Neural progenitor cell (in vitro differentiated cells): ENCODE data around the gene ZNF20.

Experiments used
- CTCF ChIP-seq: fragments of 200-600 bp; sonication (generic); IDR thresholded peaks from 2 replicates; pipeline ENCODE4 v1.5.1; 2017; ENCODE audit warnings: antibody characterized with exemption, mild to moderate bottlenecking
- EZH2 ChIP-seq: fragments of 200-600 bp; sonication (generic); IDR thresholded peaks from 2 replicates; pipeline ENCODE4 v1.6.1; 2017; ENCODE audit warnings: antibody characterized with exemption, mild to moderate bottlenecking, moderate library complexity
- EZH2phosphoT487 ChIP-seq: fragments of 200-600 bp; sonication (generic); IDR thresholded peaks from 2 replicates; pipeline ENCODE4 v1.6.1; 2017; ENCODE audit warnings: antibody characterized with exemption

- TF ChIP-seq CTCF (no peak), EZH2 (no peak), EZH2phosphoT487 (no peak)
Measured at GRCh38 chr19:12112701-12113100, 27.4 kb downstream of the ZNF20 start.
